HG03064 (cell line): ENCODE measurements around the gene SH3RF1.

Experiments used
- ATAC-seq: cut with Tn5 transposase; IDR thresholded peaks from one replicate; pipeline ENCODE4 v1.9.1; 2021; ENCODE audit warnings: low read depth; ENCODE audit not compliant: unreplicated experiment

Gene SH3RF1

GRCh38 chr4:169080981-169081380, 189.8 kb downstream of the SH3RF1 start:
- ATAC-seq, result peak; percentile 15

- peak; percentile 88 for ATAC-seq
These were observed 190.6 kb downstream of the SH3RF1 start for GRCh38 chr4:169079942-169080827.

GRCh38 chr4:169074117-169074516, 196.6 kb downstream of the SH3RF1 start:
- no peak for ATAC-seq

- no peak for ATAC-seq
These were observed 199.0 kb downstream of the SH3RF1 start for GRCh38 chr4:169071747-169072146.

GRCh38 chr4:169070895-169071218, 199.9 kb downstream of the SH3RF1 start:
- no peak for ATAC-seq

- no peak for ATAC-seq
These were observed 200.5 kb downstream of the SH3RF1 start for GRCh38 chr4:169070071-169070894.

- no peak for ATAC-seq
These were observed 202.3 kb downstream of the SH3RF1 start for GRCh38 chr4:169068423-169068822.

- ATAC-seq, result no peak
These were observed 203.8 kb downstream of the SH3RF1 start for GRCh38 chr4:169066934-169067333.

- no peak for ATAC-seq
These were observed 206.5 kb downstream of the SH3RF1 start for GRCh38 chr4:169064296-169064695.

- no peak for ATAC-seq
These were observed 207.3 kb downstream of the SH3RF1 start for GRCh38 chr4:169063441-169063840.

- ATAC-seq, result no peak
These were observed 207.9 kb downstream of the SH3RF1 start for GRCh38 chr4:169062897-169063244.

GRCh38 chr4:169061386-169061785, 209.4 kb downstream of the SH3RF1 start:
- ATAC-seq, result no peak

- ATAC-seq, result no peak
These were observed 210.2 kb downstream of the SH3RF1 start for GRCh38 chr4:169060391-169061091.

GRCh38 chr4:169059306-169060211, 211.2 kb downstream of the SH3RF1 start:
- no peak for ATAC-seq

GRCh38 chr4:169058312-169058711, 212.4 kb downstream of the SH3RF1 start:
- no peak for ATAC-seq

GRCh38 chr4:169054879-169055278, 215.9 kb downstream of the SH3RF1 start:
- ATAC-seq, result no peak

GRCh38 chr4:169052594-169052945, 218.2 kb downstream of the SH3RF1 start:
- no peak for ATAC-seq

- no peak for ATAC-seq
These were observed 218.8 kb downstream of the SH3RF1 start for GRCh38 chr4:169051761-169052593.
